IMR-90 (cell line): Measurements from ENCODE around the gene ZMIZ2. TPM values are rescaled to one million over a fixed set of nuclear protein-coding genes. Genes with fewer than 3 reads are reported as not detected.

ENCODE experiments used
- BHLHE40 ChIP-seq: fragments of 150-350 bp; IDR thresholded peaks from 2 replicates; pipeline ENCODE4 v1.6.1; 2016; ENCODE audit warnings: mild to moderate bottlenecking, low read depth, low read length
- MXI1 ChIP-seq: IDR thresholded peaks from 2 replicates; pipeline ENCODE4 v1.6.1; 2012; ENCODE audit warnings: low read depth, mild to moderate bottlenecking, low read length, moderate library complexity, borderline replicate concordance
- NFE2L2 ChIP-seq: fragments of 150-350 bp; IDR thresholded peaks from 2 replicates; pipeline ENCODE4 v1.6.1; 2016; ENCODE audit warnings: low read depth, mild to moderate bottlenecking, low read length
- RFX5 ChIP-seq: IDR thresholded peaks from 2 replicates; pipeline ENCODE4 v1.8.0; 2012; ENCODE audit warnings: low read depth, mild to moderate bottlenecking, low read length, moderate library complexity
- polyA plus RNA-seq, 3 experiments: library from polyadenylated mRNA; depleted of rRNA; stranded (reverse); fragments of >200 nt; gene quantifications; 2 replicates each; pipeline ENCODE4 v1.2.3, GENCODE V29; 2012; ENCODE audit warnings: low replicate concordance in 1 of 3
- total RNA-seq: library from RNA; depleted of rRNA; stranded (reverse); fragments of >200 nt; gene quantifications from 2 replicates; pipeline ENCODE4 v1.2.3, GENCODE V29; 2012
- TF ChIP-seq, protein P1 (sequence below): fragments of 150-350 bp; IDR thresholded peaks from 2 replicates; pipeline ENCODE4 v1.6.1; 2017; ENCODE audit warnings: mild to moderate bottlenecking, antibody characterized with exemption, low read length, low read depth

ZMIZ2 gene
- total and polyA plus RNA-seq, 2 of the 4 experiments (the other 2 are of a cell fraction), result 3.0 to 24.0 TPM

DNA sequence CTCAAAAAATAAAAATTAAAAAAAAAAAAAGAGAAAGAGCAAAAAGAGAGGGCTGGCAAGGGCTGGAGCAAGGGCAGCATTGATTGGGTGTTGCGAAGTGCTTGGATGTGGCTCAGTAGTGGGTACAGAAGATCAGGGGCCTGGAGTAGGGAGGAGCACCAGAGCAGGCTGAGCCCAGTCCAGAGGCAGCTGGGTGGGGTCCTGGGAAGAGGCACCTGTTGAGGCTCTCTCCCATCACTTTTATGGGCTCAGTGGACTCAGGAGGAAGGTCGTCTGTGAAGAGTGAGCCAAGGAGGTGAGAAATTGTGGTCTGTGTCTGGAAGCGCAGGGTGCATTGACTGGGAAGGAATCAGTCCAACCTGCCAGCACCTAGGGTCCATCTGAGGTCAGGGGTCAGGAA, 11.8 kb upstream of the ZMIZ2 start (continued):
- TF ChIP-seq, protein P1, sequence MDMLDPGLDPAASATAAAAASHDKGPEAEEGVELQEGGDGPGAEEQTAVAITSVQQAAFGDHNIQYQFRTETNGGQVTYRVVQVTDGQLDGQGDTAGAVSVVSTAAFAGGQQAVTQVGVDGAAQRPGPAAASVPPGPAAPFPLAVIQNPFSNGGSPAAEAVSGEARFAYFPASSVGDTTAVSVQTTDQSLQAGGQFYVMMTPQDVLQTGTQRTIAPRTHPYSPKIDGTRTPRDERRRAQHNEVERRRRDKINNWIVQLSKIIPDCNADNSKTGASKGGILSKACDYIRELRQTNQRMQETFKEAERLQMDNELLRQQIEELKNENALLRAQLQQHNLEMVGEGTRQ, result no peak
- TF ChIP-seq BHLHE40 (no peak), RFX5 (no peak), NFE2L2 (no peak), MXI1 (no peak)
